BE2C (cell line): Measurements from ENCODE around the gene FAM118B.

Experiments
- DNase-seq: peaks from one replicate; pipeline ENCODE4 v3.0.0-alpha.2; 2020
- H3K27me3 ChIP-seq: fragments of 250-450 bp; sonication (Bioruptor Pico); 2 replicates; pipeline ENCODE4 v1.5.1; 2020; ENCODE audit warnings: mild to moderate bottlenecking
- H3K36me3 ChIP-seq: fragments of 250-450 bp; sonication (Bioruptor Pico); 2 replicates; pipeline ENCODE4 v1.5.1; 2020; ENCODE audit warnings: mild to moderate bottlenecking
- H3K4me1 ChIP-seq: fragments of 250-450 bp; sonication (Bioruptor Pico); 2 replicates; pipeline ENCODE4 v1.5.1; 2020
- H3K4me3 ChIP-seq: 2 replicates; pipeline ENCODE4 v1.5.1; 2011; ENCODE audit warnings: low read depth, low read length
- H3K9me3 ChIP-seq: fragments of 250-450 bp; sonication (Bioruptor Pico); 2 replicates; pipeline ENCODE4 v1.5.1; 2020
- TF ChIP-seq, protein P1 (sequence below): IDR thresholded peaks from 2 replicates; pipeline ENCODE4 v1.5.1; 2012; ENCODE audit warnings: mild to moderate bottlenecking, low read depth, low read length

The FAM118B gene

DNA sequence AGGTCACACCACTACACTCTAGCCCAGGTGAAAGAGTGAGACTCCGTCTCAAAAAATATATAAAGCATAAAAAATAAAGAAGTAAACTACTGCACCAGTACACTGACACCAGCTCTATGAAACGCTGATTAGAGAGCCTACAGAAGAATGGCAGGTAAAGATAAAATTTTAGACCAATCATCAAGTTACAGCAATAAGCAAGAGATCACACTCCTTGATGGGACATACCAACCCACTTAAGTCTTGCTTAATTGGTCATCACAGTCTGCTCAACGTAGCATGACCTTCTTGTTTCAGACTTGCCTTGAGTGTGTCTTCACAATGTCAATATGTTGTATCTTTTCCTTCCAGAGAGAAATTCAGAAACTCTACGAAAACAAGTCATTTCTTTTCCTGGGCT lies 44.6 kb downstream of the FAM118B start:
- no peak for DNase-seq
- TF ChIP-seq, protein P1, sequence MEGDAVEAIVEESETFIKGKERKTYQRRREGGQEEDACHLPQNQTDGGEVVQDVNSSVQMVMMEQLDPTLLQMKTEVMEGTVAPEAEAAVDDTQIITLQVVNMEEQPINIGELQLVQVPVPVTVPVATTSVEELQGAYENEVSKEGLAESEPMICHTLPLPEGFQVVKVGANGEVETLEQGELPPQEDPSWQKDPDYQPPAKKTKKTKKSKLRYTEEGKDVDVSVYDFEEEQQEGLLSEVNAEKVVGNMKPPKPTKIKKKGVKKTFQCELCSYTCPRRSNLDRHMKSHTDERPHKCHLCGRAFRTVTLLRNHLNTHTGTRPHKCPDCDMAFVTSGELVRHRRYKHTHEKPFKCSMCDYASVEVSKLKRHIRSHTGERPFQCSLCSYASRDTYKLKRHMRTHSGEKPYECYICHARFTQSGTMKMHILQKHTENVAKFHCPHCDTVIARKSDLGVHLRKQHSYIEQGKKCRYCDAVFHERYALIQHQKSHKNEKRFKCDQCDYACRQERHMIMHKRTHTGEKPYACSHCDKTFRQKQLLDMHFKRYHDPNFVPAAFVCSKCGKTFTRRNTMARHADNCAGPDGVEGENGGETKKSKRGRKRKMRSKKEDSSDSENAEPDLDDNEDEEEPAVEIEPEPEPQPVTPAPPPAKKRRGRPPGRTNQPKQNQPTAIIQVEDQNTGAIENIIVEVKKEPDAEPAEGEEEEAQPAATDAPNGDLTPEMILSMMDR = no peak
- Histone ChIP-seq H3K27me3 (no peaks in the 10 kb centered on the region), H3K9me3 (no peaks in the 10 kb centered on the region), H3K4me3 (no peak overlapping the region), H3K36me3 (peaks cover 44% of the 10 kb centered on the region), H3K4me1 (no peaks in the 10 kb centered on the region)

DNA sequence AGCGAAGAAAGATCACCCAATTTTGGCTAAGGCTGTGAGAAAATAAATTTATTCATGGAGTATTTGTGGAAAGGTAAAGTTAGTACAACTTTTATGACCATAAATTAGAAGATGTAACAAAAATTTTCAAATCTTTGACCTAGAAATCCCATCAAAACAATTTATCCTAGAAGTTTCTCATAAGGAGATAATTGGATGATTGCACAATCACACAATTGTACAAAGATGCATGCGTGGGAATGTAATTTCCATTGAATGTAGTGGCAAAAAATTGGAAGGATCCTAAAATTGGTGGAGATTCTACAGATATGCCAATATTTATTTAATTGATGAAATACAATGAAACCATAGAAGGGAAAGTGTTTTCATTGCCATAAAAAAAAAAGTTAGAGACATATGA lies 45.6 kb downstream of the FAM118B start:
- Histone ChIP-seq H3K4me3 (no peak overlapping the region), H3K27me3 (no peaks in the 10 kb centered on the region), H3K4me1 (no peaks in the 10 kb centered on the region), H3K36me3 (peaks cover 53% of the 10 kb centered on the region), H3K9me3 (no peaks in the 10 kb centered on the region)
- TF ChIP-seq, protein P1 = no peak
- no peak for DNase-seq

DNA sequence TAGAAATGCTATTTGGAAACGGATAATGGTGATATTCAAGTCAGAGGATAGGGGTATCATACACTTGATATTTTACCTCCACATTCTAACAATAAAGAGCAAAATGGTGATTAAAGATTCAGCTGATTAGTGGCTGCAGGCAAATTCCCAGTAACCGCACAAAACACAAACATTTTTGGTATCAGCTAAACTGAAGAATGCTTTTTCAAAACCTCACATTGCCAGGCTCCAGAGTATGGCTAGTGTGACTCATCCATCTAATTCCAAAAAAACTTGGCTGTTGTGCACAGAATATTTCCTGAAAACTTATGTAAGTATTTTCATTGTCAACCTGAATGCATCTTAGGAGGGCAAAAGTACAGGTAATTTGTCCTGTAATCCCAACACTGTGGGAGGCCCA lies 46.2 kb downstream of the FAM118B start:
- H3K9me3 ChIP-seq = no peaks in the 10 kb centered on the region
- H3K27me3 ChIP-seq = no peaks in the 10 kb centered on the region
- TF ChIP-seq, protein P1 = no peak
- H3K4me3 ChIP-seq = no peak overlapping the region
- peaks cover 59% of the 10 kb centered on the region for H3K36me3 ChIP-seq
- DNase-seq = no peak
- no peaks in the 10 kb centered on the region for H3K4me1 ChIP-seq

DNA sequence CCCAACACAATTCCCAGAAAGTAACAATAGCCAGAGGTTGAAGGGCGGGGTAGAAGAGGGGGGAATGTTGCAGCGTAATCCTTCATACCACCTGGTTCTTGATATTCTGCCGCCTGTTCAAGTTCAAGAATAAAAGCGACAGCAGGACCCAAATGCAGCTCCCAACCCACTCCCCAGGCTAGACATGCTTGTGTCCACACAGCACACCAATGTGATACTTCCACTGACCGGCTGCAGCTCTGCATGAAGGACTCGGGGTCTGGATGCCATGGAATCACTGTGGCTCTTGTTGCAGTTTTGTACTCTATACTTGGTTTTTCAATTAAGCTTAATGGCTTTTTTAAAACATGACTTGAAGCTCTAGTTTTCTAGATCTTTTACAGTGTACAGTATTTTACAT lies 50.6 kb downstream of the FAM118B start:
- Histone ChIP-seq H3K27me3 (no peaks in the 10 kb centered on the region), H3K4me1 (no peaks in the 10 kb centered on the region), H3K9me3 (no peaks in the 10 kb centered on the region), H3K4me3 (no peak overlapping the region), H3K36me3 (peaks cover 73% of the 10 kb centered on the region)
- TF ChIP-seq, protein P1 = no peak
- DNase-seq = no peak

DNA sequence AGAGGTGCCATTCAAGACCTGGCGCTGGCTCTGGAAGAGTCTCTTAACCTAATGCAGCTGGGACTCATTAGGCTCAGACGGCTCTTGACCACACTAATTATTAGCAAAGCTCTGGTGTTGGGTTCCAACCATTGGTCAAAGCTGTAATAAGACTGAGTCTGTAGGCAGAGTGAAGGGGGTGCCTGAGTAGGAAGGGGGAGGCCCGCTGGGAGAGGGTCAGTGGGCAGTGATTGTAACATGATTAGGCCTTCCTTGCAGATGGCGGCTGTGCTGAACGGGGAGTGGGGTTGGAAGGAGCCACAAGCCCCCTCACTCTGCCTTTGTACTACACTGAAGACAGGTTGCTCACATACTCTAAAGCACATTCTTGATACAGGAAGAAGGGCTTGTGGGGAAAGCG lies 51.9 kb downstream of the FAM118B start:
- H3K4me1 ChIP-seq = no peaks in the 10 kb centered on the region
- TF ChIP-seq, protein P1 = no peak
- no peak overlapping the region for H3K4me3 ChIP-seq
- DNase-seq = no peak
- no peaks in the 10 kb centered on the region for H3K27me3 ChIP-seq
- no peaks in the 10 kb centered on the region for H3K9me3 ChIP-seq
- peaks cover 69% of the 10 kb centered on the region for H3K36me3 ChIP-seq

DNA sequence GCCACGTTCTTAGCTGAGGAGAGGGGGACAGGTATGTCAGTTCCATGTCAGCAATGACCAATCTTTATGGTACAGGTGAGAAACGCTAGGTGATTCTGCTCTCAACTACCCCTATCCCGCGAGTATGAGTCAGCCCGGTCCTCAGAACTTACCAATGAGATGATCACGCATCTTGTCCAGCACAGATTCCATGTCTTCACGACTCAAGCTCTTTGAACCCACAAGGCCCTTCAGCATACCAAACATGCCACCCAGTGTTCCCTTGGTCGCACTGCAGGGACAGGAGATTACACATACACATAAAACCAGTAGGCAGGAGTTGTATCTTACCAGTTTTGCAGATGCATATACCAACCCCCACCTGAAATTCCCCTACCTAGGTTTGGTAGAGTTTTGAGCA lies 54.2 kb downstream of the FAM118B start:
- Histone ChIP-seq H3K4me3 (no peak overlapping the region), H3K4me1 (no peaks in the 10 kb centered on the region), H3K9me3 (no peaks in the 10 kb centered on the region), H3K36me3 (peaks cover 66% of the 10 kb centered on the region), H3K27me3 (no peaks in the 10 kb centered on the region)
- TF ChIP-seq, protein P1 = peak; percentile 25; the same call in 1 of the 2 replicates
- DNase-seq = no peak
